Activated gamma-delta T cell treated with anti-CD3 and anti-CD28 coated beads, Interleukin-2, amount 50 U/mL, for 16 hours (primary cell): ENCODE measurements around the gene CCDC88C.

Experiments
- DNase-seq: peaks from one replicate; pipeline ENCODE4 v3.0.0-alpha.2; 2020; ENCODE audit warnings: low read depth

Gene CCDC88C

DNA sequence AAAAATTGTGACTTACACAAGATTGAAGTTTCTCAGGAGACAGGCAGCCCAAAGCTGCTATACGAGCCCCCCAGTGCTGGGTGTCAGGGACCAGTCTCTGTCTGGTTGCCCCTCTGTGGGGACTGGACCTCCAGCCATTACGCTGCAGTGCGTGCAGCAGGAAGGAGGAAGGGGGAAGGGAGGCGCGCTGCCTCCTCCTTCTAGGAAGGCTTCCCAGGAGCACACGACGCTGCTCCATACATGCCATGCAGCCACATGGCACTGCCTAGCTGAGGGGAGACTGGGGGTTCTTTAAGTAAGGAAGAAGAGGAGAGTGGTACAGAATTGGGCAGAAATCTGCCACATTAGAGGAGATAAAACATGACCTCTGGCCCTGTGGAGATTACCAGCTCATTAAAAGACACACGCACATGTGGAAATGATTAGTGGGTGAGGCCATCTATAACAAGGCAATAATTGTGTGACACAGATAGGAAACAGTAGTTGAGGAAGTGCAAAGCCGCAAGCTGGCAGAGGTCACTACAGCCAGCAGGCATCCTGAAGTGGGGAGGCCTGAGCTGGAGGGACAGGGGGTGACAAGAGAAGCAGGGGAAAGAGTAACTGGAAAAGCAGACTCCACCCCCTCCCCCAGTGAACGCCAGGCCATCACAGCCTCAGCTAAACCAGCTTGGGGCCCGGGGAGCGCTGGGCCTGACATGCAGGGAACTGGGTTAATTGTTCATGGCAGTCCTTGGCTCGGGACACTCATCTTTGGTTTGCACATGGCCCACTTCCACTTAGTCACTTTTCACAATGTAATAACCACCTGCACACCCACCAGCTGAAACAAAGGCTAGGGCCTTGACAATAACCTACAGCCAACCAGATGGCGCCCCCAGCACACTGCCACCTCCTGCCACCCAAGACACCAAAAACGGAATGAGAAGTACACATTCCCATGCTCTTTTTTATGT, 39.6 kb downstream of the CCDC88C start:
- peak; percentile 41 for DNase-seq

- DNase-seq = no peak
Measured at GRCh38 chr14:91376547-91377477, 40.8 kb downstream of the CCDC88C start.

GRCh38 chr14:91375720-91376452, 41.7 kb downstream of the CCDC88C start:
- no peak for DNase-seq

DNA sequence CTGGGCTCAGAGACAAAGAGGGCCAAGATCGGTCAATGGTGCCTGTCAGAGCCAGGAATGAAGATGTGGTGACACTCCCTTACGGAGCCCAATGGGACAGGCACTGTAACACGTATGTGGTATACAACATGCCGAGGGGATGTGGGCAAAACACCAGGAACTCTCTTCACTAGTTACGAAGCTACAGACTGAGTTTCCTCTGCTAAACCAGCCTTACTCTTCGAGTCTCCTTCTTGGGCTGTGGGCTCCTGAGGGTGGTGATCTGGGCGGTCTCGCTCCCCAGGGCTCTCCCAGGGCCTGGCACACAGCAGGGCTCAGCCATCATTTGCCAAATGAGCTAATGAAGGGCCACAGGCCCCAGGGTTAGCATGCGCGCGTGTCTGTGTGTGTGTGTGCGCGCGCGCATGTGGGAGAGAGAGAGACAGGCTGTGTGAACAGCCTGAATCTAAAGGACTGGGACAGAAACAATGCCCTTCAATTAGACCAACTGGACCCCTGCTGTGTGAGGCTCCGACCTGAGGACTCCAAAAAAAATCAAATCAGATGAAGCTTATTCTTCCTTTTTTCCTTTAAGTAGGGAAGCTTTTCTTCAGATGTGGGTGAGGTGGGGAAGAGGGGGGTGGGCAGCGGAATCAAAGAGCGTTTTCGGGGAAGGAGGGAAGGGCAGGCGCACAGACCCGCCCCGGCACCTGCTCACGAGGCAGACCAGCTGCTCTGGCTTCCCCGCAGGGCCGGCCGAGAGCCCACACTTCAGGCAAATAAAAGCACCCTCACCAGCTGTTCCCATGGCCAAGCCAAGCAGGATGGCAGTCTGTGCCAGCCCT, 42.5 kb downstream of the CCDC88C start:
- DNase-seq = no peak

GRCh38 chr14:91374287-91374878, 43.2 kb downstream of the CCDC88C start:
- no peak for DNase-seq

- DNase-seq = no peak
Measured at GRCh38 chr14:91373591-91374254, 43.9 kb downstream of the CCDC88C start.

DNA sequence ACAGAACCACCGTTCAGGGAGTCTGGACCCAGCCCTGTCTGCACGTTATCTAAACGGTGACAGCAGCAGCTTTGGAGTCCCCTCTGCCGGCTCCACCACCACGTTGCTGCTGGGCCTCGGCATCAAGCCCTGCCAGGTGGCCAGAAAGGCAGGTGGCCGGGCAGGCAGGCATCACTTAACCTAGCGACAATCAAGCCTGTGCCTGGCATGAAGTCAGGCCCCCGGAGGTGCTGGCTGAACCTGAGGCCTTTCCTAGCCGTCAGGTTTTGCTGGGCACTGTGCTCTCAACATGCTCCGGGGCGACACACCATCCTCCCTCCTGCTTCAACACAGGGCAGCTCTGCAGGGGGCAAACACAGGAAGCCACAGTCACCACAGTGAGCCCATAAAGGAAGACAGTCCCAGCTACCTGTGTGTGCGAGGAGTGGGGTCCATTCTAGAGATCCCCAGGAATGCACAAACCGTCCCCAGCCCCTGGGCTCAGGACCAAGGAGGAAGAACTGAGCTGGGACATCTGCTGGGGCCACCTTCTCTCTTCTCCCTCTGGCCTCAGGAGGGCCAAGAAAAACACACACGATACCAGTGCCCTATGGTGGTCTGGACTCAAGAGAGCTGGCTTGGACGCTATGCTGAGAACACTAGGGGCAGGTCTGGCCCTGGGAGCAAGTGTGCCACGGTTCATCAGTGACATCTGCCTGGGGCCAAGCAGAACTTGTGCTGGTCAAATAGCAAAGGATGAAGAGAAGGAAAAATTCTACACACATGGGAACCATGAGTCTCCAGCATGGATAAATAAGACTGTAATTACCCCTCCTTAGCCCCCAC, 44.7 kb downstream of the CCDC88C start:
- DNase-seq = no peak

GRCh38 chr14:91371990-91372375, 45.6 kb downstream of the CCDC88C start:
- DNase-seq = no peak

DNA sequence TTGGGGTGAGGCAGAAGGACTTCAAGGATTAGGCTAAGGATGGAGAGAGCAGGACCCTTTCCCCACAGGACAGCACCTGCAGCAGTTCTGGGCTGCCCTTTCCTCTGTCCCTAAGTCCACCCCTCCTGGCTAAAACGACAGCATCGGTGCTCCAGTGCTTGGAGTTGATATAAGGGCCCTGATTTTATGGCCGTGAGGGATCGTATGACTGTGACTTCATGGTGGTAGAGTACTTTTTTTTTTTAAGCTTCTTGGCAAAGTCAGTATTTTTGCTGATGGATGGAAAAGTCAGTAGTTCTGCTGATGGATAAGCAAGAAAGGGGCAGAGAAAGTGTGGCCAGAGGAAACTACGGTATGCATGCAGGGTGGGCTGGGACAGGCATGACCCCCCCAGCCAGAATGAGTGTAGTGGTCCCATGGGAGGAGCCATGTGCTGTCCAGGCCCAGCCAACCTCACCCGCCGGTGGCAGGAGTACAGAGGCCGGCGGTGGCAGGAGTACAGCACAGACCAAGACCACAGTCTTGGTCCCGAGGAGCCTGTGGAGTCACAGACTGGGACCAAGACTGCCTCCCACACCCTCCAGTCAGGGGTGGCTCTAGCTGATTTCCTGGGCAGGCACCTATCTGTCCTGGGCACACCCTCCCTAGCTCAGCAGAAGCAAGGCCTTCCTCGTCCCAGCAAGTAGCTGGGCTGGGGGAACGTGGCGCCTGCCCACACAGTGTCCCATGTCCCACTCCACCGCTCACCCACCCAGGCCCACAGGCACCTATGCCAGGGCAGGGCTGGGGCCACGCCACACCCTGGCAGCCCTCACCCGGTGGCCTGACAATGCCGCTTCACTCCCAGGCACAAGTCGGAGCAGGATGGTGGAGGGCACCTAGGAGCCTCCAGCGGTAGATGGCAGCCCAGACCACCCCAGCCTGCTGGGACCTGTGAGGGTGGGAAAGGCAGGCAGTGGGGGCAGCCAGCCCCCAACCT, 46.3 kb downstream of the CCDC88C start:
- DNase-seq = no peak

DNA sequence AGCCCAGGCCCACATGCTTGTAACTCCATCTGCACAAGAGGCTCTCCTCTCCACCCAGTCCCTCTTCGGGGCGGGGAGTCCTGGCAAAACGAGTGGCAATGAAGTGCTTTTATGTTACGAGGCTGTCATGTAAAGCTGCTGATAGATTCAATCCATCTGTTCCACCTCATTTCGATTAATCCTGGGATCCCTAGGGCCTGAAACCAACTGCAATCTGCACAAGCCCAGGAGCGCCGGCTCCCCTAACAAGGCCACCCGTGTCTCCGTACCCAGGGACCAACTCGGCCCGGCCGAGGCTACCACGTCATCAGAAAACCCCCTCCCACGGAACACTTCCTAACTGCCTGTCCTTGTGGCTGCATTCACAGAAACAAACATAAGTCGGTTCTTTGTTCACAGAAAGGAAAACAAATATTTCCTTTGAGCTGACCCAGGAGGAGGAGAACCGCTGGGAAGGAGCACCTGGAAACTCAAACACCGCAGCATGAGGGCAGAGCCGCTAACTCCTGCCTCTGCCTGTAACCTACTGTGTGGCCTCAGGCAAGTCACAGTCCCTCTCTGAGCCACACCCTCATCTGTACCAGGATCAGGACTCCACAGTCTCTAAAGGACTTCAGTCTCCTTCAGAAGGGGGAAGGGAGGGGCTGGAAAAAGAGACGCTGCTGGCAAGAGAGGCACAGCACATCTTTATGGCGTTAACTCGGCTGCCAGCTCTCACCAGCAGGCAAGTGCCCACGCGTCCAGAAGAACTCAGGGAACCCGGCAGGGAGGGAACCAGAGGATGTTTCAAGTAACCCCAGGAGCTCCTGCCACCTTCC, 47.8 kb downstream of the CCDC88C start:
- DNase-seq = no peak

DNA sequence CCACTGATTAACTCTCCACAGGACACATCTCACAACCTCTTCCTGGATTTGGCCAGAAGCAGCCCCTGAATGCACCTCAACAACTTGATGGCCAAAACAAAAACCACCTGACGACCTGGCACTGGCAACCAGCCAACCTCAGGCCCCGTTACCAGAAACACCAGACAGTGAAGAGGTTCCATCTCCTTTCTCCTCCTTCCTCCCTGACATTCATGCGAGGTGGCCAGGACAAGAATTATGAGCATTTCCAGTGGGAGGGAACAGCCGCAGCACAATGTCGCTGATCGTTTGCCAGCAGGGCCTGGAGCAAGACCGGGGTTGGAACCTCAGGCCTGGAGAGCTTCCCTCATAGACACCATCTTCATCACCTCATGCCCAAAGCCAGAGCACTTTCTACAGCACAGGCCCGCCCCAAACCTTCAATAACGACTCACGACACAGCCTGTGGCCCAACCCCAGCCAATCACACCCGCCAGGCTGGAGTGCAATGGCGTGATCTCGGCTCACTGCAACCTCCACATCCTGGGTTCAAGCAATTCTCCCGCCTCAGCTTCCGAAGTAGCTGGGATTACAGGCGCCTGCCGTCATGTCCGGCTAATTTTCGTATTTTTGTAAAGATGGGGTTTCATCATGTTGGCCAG, 48.7 kb downstream of the CCDC88C start:
- no peak for DNase-seq

GRCh38 chr14:91367173-91368171, 50.1 kb downstream of the CCDC88C start:
- peak; percentile 42 for DNase-seq

- no peak for DNase-seq
Measured at GRCh38 chr14:91366749-91367148, 50.9 kb downstream of the CCDC88C start.

DNA sequence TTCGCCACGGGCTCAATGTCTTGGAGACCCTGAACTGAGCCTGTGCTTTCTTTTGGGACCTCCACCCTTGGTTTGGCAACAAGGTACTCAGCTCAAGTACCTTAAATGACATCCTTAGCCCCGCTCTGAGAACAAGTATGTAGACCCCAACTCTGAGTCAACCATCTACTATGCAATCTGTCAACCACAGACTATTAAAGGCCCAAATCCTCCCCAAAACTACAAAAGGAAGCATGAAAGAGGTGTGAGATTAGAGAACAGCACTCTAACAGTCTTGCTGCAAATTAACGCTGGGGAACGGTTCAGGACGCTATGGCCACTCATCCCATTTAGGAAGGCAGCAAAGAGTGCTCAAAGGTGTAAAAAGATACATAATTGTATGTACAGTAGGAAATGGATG, 52.1 kb downstream of the CCDC88C start:
- no peak for DNase-seq

DNA sequence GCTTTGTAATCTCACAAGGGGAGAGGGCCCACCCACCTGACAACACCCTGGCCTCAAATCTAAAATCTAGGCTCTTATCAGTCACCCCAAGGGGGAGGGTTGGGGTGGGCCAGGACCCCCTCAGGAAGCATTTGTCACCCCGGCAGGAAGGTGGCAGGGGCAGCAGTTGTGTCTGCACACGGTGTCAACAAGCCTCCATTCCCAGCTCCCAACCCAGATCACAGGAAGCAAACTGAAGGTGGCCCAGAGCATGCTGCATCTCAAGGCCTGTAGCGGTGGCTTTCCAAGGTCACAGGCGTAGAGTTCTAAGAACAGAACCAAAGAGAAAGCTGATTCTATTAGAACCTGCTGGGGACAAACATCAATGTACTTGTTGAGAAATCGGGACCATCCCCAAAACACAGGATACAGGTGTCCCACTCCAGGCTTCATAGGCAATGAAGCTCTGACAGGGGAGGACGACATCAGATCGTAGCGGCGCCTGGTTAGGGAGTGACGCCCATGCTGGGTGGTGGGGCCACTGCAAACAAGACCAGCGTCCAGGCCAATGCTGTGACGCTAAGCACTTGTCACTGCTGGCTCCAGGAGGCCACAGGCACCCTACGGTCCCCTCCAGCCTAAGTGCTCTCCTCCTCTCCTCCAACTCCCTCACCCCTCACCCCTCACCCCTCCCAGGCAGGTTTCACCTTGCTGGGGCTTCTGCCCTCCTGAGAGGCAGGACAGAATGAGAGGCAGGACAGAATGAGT, 52.9 kb downstream of the CCDC88C start:
- no peak for DNase-seq
